Stimulated activated effector memory CD8-positive, alpha-beta T cell treated with anti-CD3 and anti-CD28 coated beads, Interleukin-12 subunit alpha, Interleukin-12 subunit beta, amount 100 ng/mL, for 72 hours (primary cell): ENCODE measurements around the gene HSPA12B.

Source experiments
- ATAC-seq: fragments of 150-1000 bp; cut with Tn5 transposase; 2 replicates; pipeline ENCODE4 v1.10.0; 2021
- DNase-seq, 2 donors: peaks; one replicate each; pipeline ENCODE4 v3.0.0; 2021 to 2022; ENCODE audit warnings: low spot score in 2 of 2
- H3K27ac Mint-ChIP-seq: one replicate; pipeline ENCODE4 v1.8.0; 2022; ENCODE audit warnings: mild to moderate bottlenecking, mixed read lengths
- H3K36me3 Mint-ChIP-seq: one replicate; pipeline ENCODE4 v1.8.0; 2022; ENCODE audit warnings: mild to moderate bottlenecking, mixed read lengths
- H3K4me1 Mint-ChIP-seq: one replicate; pipeline ENCODE4 v1.8.0; 2022; ENCODE audit warnings: mixed read lengths
- H3K4me3 Mint-ChIP-seq: one replicate; pipeline ENCODE4 v1.8.0; 2022; ENCODE audit warnings: mild to moderate bottlenecking, mixed read lengths
- H3K9me3 Mint-ChIP-seq: one replicate; pipeline ENCODE4 v1.8.0; 2022; ENCODE audit warnings: mixed read lengths

Gene HSPA12B

GRCh38 chr20:3759884-3760283 is 27.4 kb downstream of the HSPA12B start:
- H3K9me3 Mint-ChIP-seq: no peaks in the 10 kb centered on the region
- H3K4me1 Mint-ChIP-seq: peaks cover 14% of the 10 kb centered on the region
- H3K36me3 Mint-ChIP-seq: peaks cover 13% of the 10 kb centered on the region
- ATAC-seq: no peak
- DNase-seq: no peak
- H3K27ac Mint-ChIP-seq: peak overlapping the region; percentile 44
- H3K4me3 Mint-ChIP-seq: no peak overlapping the region

- H3K9me3 Mint-ChIP-seq: no peaks in the 10 kb centered on the region
- H3K4me3 Mint-ChIP-seq: no peak overlapping the region
- peaks cover 12% of the 10 kb centered on the region for H3K36me3 Mint-ChIP-seq
- H3K27ac Mint-ChIP-seq: peak overlapping the region; percentile 44
- DNase-seq (no peak), ATAC-seq (no peak)
- H3K4me1 Mint-ChIP-seq: peaks cover 23% of the 10 kb centered on the region
These were observed 28.3 kb downstream of the HSPA12B start for GRCh38 chr20:3760655-3761348.

- ATAC-seq (no peak), DNase-seq (no peak)
- Mint-ChIP-seq H3K4me3 (no peak overlapping the region), H3K27ac (no peak overlapping the region), H3K36me3 (peaks cover 11% of the 10 kb centered on the region), H3K9me3 (no peaks in the 10 kb centered on the region), H3K4me1 (peaks cover 45% of the 10 kb centered on the region)
These were observed 31.5 kb downstream of the HSPA12B start for GRCh38 chr20:3763671-3764601.

- DNase-seq (no peak), ATAC-seq (no peak)
- peaks cover 12% of the 10 kb centered on the region for H3K36me3 Mint-ChIP-seq
- no peak overlapping the region for H3K27ac Mint-ChIP-seq
- no peaks in the 10 kb centered on the region for H3K9me3 Mint-ChIP-seq
- peaks cover 48% of the 10 kb centered on the region for H3K4me1 Mint-ChIP-seq
- H3K4me3 Mint-ChIP-seq: no peak overlapping the region
These were observed 32.2 kb downstream of the HSPA12B start for GRCh38 chr20:3764659-3765058.

GRCh38 chr20:3765171-3765882 is 32.8 kb downstream of the HSPA12B start:
- ATAC-seq (no peak), DNase-seq (no peak)
- H3K27ac Mint-ChIP-seq: no peak overlapping the region
- peaks cover 43% of the 10 kb centered on the region for H3K4me1 Mint-ChIP-seq
- peaks cover 12% of the 10 kb centered on the region for H3K36me3 Mint-ChIP-seq
- no peaks in the 10 kb centered on the region for H3K9me3 Mint-ChIP-seq
- H3K4me3 Mint-ChIP-seq: peak overlapping the region; percentile 86

DNA sequence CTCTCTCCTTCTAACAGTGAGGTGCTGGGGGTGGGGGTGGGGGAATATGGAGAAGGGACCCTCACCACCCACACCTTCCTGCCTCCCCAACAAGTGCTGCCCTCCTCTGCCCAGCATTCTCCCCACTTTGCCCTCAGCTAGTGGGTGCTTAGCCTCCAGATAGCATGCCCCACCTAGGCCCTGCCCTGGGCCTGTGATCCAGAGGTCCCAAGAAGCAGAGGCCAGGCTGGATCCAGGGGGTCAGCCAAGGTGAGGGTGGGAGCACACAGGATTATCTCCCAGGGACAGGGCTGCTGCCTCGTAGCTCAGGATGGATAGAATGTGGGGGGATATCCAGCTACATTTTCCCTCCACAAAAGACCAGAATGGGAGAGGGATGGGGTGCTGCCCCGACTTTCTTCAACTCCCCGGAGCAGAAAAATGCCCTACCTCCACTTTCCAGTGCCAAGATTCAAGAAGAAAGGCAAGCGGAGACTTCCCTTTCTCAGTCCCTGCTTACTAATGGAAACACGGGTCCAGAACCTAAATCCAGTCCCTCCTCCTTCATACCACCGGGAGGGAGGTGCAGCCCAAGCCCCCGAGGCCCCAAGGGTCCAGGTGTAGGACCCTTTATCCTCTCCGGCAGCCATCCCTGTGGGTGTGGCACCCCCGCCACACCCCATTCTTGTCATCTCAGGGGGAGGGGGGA is 34.1 kb downstream of the HSPA12B start:
- peak overlapping the region; percentile 48 for H3K27ac Mint-ChIP-seq

GRCh38 chr20:3767110-3767426 is 34.6 kb downstream of the HSPA12B start:
- Mint-ChIP-seq H3K9me3 (no peaks in the 10 kb centered on the region), H3K27ac (peak overlapping the region; percentile 48)
- no peak for ATAC-seq

More for the DNA sequence above, 34.1 kb downstream of the HSPA12B start:
- H3K36me3 Mint-ChIP-seq: peaks cover 9% of the 10 kb centered on the region
- no peaks in the 10 kb centered on the region for H3K9me3 Mint-ChIP-seq
- ATAC-seq (no peak), DNase-seq (no peak)
- peak overlapping the region; percentile 86 for H3K4me3 Mint-ChIP-seq
- H3K4me1 Mint-ChIP-seq: peaks cover 43% of the 10 kb centered on the region

DNA sequence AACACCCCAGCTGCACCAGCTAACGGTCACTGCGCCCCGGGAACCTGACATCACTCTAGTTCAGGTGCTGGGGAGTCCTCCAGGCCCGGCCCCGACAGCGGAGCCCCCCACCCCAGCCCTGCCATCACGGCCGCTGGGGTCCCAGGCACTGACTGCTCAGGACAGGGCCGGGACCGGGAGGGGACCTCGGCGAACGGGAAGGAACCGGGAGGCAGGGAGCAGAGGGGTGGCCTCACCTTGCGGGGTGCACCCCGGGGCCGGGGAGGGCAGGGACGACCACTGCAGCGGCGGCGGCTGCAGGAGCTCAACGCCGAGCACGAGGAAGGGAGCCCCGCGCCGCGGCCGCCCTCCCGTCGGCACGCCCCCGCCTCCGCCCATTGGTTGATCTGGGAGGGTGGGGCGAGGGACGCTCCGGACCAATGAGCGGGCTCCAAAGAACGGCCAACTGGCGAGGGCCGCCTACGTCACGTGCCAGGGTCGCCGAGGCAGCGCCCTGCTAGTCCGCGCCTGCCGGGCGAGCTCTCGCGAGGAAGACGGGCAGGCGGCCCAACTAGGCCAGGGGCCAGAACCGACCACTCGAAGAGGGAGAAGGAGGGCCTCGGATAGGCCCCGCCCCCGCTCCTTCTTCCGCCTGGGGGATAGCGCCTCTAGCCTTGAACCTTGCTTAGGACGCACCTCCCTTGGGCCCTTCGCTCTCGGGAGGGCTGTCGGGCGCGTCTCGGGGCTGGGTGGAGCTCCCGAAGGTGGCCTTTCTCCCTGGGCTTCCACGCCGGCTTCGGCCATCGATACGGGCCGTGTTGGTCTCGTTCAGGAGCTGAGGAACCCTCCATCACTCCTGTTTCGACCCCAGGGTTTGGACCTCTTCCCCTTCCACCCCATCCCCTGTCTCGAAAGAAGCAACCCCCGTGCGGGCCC is 35.2 kb downstream of the HSPA12B start, which contains the start of gene ADISSP:
Gene ADISSP (minus strand): TSS at position 327 of the 915 bp plus-strand sequence. CDS start 7,653 bp downstream, outside the sequence.
- no peaks in the 10 kb centered on the region for H3K9me3 Mint-ChIP-seq
- H3K27ac Mint-ChIP-seq: peak within 1 kb of the TSS; percentile 94
- DNase-seq (peak; percentile 96 to 97), ATAC-seq (peak; percentile 94)
- H3K36me3 Mint-ChIP-seq: peaks cover 6% of the 10 kb centered on the region
- H3K4me3 Mint-ChIP-seq: peak within 1 kb of the TSS; percentile 86
- H3K4me1 Mint-ChIP-seq: peaks cover 43% of the 10 kb centered on the region

More at GRCh38 chr20:3767110-3767426, 34.6 kb downstream of the HSPA12B start:
- Mint-ChIP-seq H3K4me1 (peaks cover 43% of the 10 kb centered on the region), H3K4me3 (peak overlapping the region; percentile 86), H3K36me3 (peaks cover 6% of the 10 kb centered on the region)
- peak in 1 of 2 donors; percentile 64 for DNase-seq

- peaks cover 43% of the 10 kb centered on the region for H3K4me1 Mint-ChIP-seq
- no peaks in the 10 kb centered on the region for H3K9me3 Mint-ChIP-seq
- peak; percentile 65 to 88 for DNase-seq
These were observed 36.1 kb downstream of the HSPA12B start for GRCh38 chr20:3768342-3769130.

GRCh38 chr20:3771552-3772058 is 39.1 kb downstream of the HSPA12B start:
- Mint-ChIP-seq H3K27ac (no peak overlapping the region), H3K4me1 (peaks cover 19% of the 10 kb centered on the region)
- no peak for ATAC-seq

More at GRCh38 chr20:3768342-3769130, 36.1 kb downstream of the HSPA12B start:
- Mint-ChIP-seq H3K36me3 (peaks cover 6% of the 10 kb centered on the region), H3K4me3 (peak overlapping the region; percentile 86), H3K27ac (peak overlapping the region; percentile 94)
- ATAC-seq: peak; percentile 77

DNA sequence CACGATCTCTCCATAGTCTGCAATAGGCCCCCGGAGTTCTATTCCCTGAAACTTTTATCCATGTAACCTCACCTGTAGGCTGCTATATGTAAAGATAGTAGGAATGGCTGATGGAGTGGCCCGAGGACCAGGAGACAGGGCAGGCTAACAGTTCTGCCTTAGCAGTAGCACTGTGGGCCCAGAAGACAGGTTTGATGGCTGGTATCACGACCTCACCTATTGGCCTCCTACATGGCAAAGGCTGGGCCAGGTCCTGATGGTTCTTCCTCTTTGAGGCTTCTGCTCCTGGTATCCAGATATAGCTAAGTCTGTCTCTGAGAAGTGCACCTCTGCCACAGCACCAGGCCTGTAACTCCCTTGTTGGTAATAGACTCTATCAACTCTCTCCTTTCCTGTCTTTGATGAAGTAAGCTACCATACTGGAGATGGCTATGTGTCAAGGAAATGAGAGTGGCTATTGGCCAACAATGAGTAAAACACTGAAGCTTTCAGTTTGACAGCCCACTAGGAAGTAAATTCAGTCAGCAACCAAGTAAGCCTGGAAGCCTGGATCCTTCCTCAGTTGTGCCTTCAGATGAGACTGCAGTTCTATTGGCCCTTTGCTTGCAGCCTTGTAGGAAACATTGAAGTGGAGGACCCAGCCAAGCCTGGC is 43.1 kb downstream of the HSPA12B start:
- DNase-seq: no peak
- no peak for ATAC-seq
- Mint-ChIP-seq H3K4me1 (peaks cover 30% of the 10 kb centered on the region), H3K36me3 (no peaks in the 10 kb centered on the region), H3K27ac (no peak overlapping the region), H3K9me3 (no peaks in the 10 kb centered on the region), H3K4me3 (no peak overlapping the region)

More at GRCh38 chr20:3771552-3772058, 39.1 kb downstream of the HSPA12B start:
- no peaks in the 10 kb centered on the region for H3K9me3 Mint-ChIP-seq
- peaks cover 6% of the 10 kb centered on the region for H3K36me3 Mint-ChIP-seq
- H3K4me3 Mint-ChIP-seq: no peak overlapping the region
- no peak for DNase-seq

DNA sequence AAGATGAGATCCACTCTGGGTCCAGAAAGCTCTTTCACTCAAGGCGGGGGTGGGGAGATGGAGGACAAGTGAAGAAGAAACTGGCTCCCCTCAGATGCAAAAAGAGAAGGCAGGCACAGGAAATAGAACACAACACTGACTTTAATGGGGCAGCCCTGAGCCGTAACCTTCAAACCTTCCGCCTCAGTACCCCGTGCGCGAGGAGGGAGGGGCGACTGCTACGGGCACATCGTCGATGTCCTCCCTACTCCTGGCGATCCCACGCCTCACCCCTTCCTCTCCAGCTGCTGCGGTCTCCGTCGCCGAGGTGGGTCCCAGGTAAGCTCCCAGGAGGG is 44.9 kb downstream of the HSPA12B start:
- Mint-ChIP-seq H3K4me3 (peak overlapping the region; percentile 80), H3K9me3 (no peaks in the 10 kb centered on the region), H3K27ac (peak overlapping the region; percentile 43), H3K4me1 (peaks cover 48% of the 10 kb centered on the region), H3K36me3 (no peaks in the 10 kb centered on the region)
- no peak for DNase-seq
- ATAC-seq: peak; percentile 62
